Motor neuron (in vitro differentiated cells): ENCODE results near the gene RHNO1. TPM values are rescaled to one million over a fixed set of nuclear protein-coding genes. Genes with fewer than 3 reads are reported as not detected.

Source experiments
- ATAC-seq, 8 experiments: fragments of 200-7000 bp; cut with Tn5 transposase; replicated peaks in 6 of 8; 2 replicates each; pipeline ENCODE4 v1.8.0; 2021; ENCODE audit warnings: mild to moderate bottlenecking in 8 of 8, moderate library complexity in 8 of 8
- H3K27ac ChIP-seq, 2 donors: fragments of 250-450 bp; sonication (Bioruptor Pico); 2 replicates each; pipeline ENCODE4 v1.9.0; 2021; ENCODE audit warnings: antibody characterized with exemption in 2 of 2, mild to moderate bottlenecking in 2 of 2, moderate library complexity in 1 of 2
- H3K4me1 ChIP-seq, 2 donors: fragments of 250-450 bp; sonication (Bioruptor Pico); replicated peaks in 1 of 2; 2 replicates each; pipeline ENCODE4 v1.6.1; 2021; ENCODE audit warnings: antibody characterized with exemption in 2 of 2, mild to moderate bottlenecking in 2 of 2, moderate library complexity in 1 of 2
- H3K4me3 ChIP-seq, 5 donors: fragments of 250-450 bp; sonication (Bioruptor Pico); 2 replicates each; pipeline ENCODE4 v1.9.0; 2021; ENCODE audit warnings: antibody characterized with exemption in 5 of 5, mild to moderate bottlenecking in 5 of 5, moderate library complexity in 4 of 5
- WGBS, 10 experiments: fragments of 450-650 bp; shearing (Covaris generic); methylation state at CpG; one replicate each; pipeline ENCODE4 v1.0.0; 2022; 5-methylcytosine and 5-hydroxymethylcytosine counted together
- in situ Hi-C, 9 experiments: fragments of 400-800 bp; cut with MboI; loops; one replicate each; pipeline ENCODE4 v1.15.0; 2021; ENCODE audit warnings: low sequenced_read_pairs in 9 of 9, low pct_unique_long_range_greater_than_20kb in 2 of 9; ENCODE audit not compliant: unreplicated experiment in 9 of 9
- total RNA-seq, 8 experiments: library from RNA; unstranded; fragments of 300-600 nt; gene quantifications; 2 replicates each; pipeline versions ENCODE4 v1.2.3 to v1.2.4, GENCODE V29; 2022

RHNO1 gene
- 10 to 100 TPM in 7 of 8 experiments, 1 to 10 TPM in 1; 9.8 to 37.6 (median 28.9) TPM for total RNA-seq

GRCh38 chr12:2877047-2877952 lies at the start of gene RHNO1, which contains the start of gene FOXM1:
TSS of gene RHNO1 (plus strand) at chr12:2877223. CDS start at chr12:2885367, 8,144 bp downstream.
TSS of gene FOXM1 (minus strand) at chr12:2877174. CDS start at chr12:2874478, 2,696 bp downstream.
- in situ Hi-C loops: no loop called here
- ATAC-seq: peak; percentile 90 to 93 (median 92)
- H3K4me3 ChIP-seq: peak within 1 kb of the TSS; percentile 89 to 99 (median 96)
- peak within 1 kb of the TSS; percentile 86 to 88 for H3K27ac ChIP-seq
- WGBS, 10 experiments: 0 to 40% (median 1%) methylated on average over 1 to 22 of the region's 70 CpGs
- H3K4me1 ChIP-seq: peaks cover 10% of the 10 kb centered on the region in 2 donors

GRCh38 chr12:2829275-2829674 lies 47.7 kb upstream of the RHNO1 start:
- ATAC-seq: no peak
- in situ Hi-C loops: loop anchor here in 1 of 9 experiments (25.0 kb wide), 1 partner anchor 208 kb away; no protein-coding TSS in a partner anchor
- no peak overlapping the region for H3K4me3 ChIP-seq
- H3K4me1 ChIP-seq: peaks cover 10 to 17% of the 10 kb centered on the region in 2 donors
- no peak overlapping the region for H3K27ac ChIP-seq
- WGBS, 10 experiments: 88 to 100% (median 97%) methylated on average over 1 to 6 of the region's 6 CpGs

- peaks cover 12 to 16% of the 10 kb centered on the region in 2 donors for H3K4me1 ChIP-seq
- 50 to 100% (median 70%) methylated on average over 1 to 4 of the region's 6 CpGs; no CpG with 5 or more reads in 3 of the 10 experiments for WGBS, 10 experiments
- H3K27ac ChIP-seq: no peak overlapping the region
- no peak overlapping the region for H3K4me3 ChIP-seq
- in situ Hi-C loops: loop anchor here in 1 of 9 experiments (25.0 kb wide), 1 partner anchor 205 kb away; no protein-coding TSS in a partner anchor
- no peak for ATAC-seq
Measured at GRCh38 chr12:2832550-2833127, 44.4 kb upstream of the RHNO1 start.

GRCh38 chr12:2833327-2833726 lies 43.7 kb upstream of the RHNO1 start:
- Histone ChIP-seq H3K4me1 (peaks cover 12 to 16% of the 10 kb centered on the region in 2 donors), H3K4me3 (no peak overlapping the region), H3K27ac (no peak overlapping the region)
- 34 to 81% (median 70%) methylated on average over 1 to 3 of the region's 5 CpGs; no CpG with 5 or more reads in 5 of the 10 experiments for WGBS, 10 experiments
- no peak for ATAC-seq
- in situ Hi-C loops: loop anchor here in 1 of 9 experiments (25.0 kb wide), 1 partner anchor 204 kb away; no protein-coding TSS in a partner anchor

GRCh38 chr12:2833810-2834209 lies 43.2 kb upstream of the RHNO1 start:
- in situ Hi-C loops: loop anchor here in 1 of 9 experiments (25.0 kb wide), 1 partner anchor 203 kb away; no protein-coding TSS in a partner anchor
- peaks cover 12 to 16% of the 10 kb centered on the region in 2 donors for H3K4me1 ChIP-seq
- ATAC-seq: no peak
- no peak overlapping the region for H3K4me3 ChIP-seq
- no peak overlapping the region for H3K27ac ChIP-seq
- 73 to 100% (median 85%) methylated on average over 2 to 5 of the region's 9 CpGs; no CpG with 5 or more reads in 4 of the 10 experiments for WGBS, 10 experiments

GRCh38 chr12:2834581-2835491 lies 42.2 kb upstream of the RHNO1 start, which contains the start of gene NRIP2:
TSS of gene NRIP2 (minus strand) at chr12:2835035. CDS start at chr12:2834983, 52 bp downstream.
- Histone ChIP-seq H3K4me3 (no peak within 1 kb of the TSS), H3K4me1 (peaks cover 12 to 16% of the 10 kb centered on the region in 2 donors), H3K27ac (peak within 1 kb of the TSS in 1 of 2 donors; percentile 36)
- WGBS, 10 experiments: 0 to 70% (median 23%) methylated on average over 1 to 12 of the region's 32 CpGs; no CpG with 5 or more reads in 2 of the 10 experiments
- in situ Hi-C loops: loop anchor here in 1 of 9 experiments (25.0 kb wide), 1 partner anchor 202 kb away; no protein-coding TSS in a partner anchor
- peak; percentile 73 to 98 (median 97) for ATAC-seq

- in situ Hi-C loops: loop anchor here in 1 of 9 experiments (25.0 kb wide), 1 partner anchor 201 kb away; no protein-coding TSS in a partner anchor
- WGBS, 10 experiments: 14 to 90% (median 69%) methylated on average over 1 to 4 of the region's 4 CpGs; no CpG with 5 or more reads in 1 of the 10 experiments
- no peak overlapping the region for H3K4me3 ChIP-seq
- H3K4me1 ChIP-seq: peaks cover 12 to 16% of the 10 kb centered on the region in 2 donors
- no peak for ATAC-seq
- no peak overlapping the region for H3K27ac ChIP-seq
Measured at GRCh38 chr12:2835691-2836403, 41.2 kb upstream of the RHNO1 start.

- in situ Hi-C loops: loop anchor here in 1 of 9 experiments (25.0 kb wide), 1 partner anchor 201 kb away; no protein-coding TSS in a partner anchor
Measured at GRCh38 chr12:2836574-2836973, 40.4 kb upstream of the RHNO1 start.

GRCh38 chr12:2841056-2841650 lies 35.9 kb upstream of the RHNO1 start:
- H3K4me1 ChIP-seq: peaks cover 4 to 7% of the 10 kb centered on the region in 2 donors
- no peak overlapping the region for H3K27ac ChIP-seq
- WGBS, 10 experiments: 59 to 100% (median 78%) methylated on average over 1 to 6 of the region's 9 CpGs; no CpG with 5 or more reads in 3 of the 10 experiments
- in situ Hi-C loops: loop anchor here in 1 of 9 experiments (25.0 kb wide), 1 partner anchor 196 kb away; no protein-coding TSS in a partner anchor
- ATAC-seq: no peak
- no peak overlapping the region for H3K4me3 ChIP-seq

More at GRCh38 chr12:2836574-2836973, 40.4 kb upstream of the RHNO1 start:
- ATAC-seq: no peak
- Histone ChIP-seq H3K27ac (no peak overlapping the region), H3K4me3 (no peak overlapping the region), H3K4me1 (peaks cover 12 to 16% of the 10 kb centered on the region in 2 donors)
- WGBS, 10 experiments: 69 to 100% (median 91%) methylated on average over 1 to 7 of the region's 8 CpGs; no CpG with 5 or more reads in 3 of the 10 experiments

- 63 to 100% (median 91%) methylated on average over 1 to 5 of the region's 5 CpGs; no CpG with 5 or more reads in 1 of the 10 experiments for WGBS, 10 experiments
- Histone ChIP-seq H3K4me1 (peaks cover 4 to 7% of the 10 kb centered on the region in 2 donors), H3K4me3 (no peak overlapping the region), H3K27ac (no peak overlapping the region)
- in situ Hi-C loops: loop anchor here in 1 of 9 experiments (25.0 kb wide), 1 partner anchor 194 kb away; no protein-coding TSS in a partner anchor
- no peak for ATAC-seq
Measured at GRCh38 chr12:2842948-2843347, 34.1 kb upstream of the RHNO1 start.

GRCh38 chr12:2844786-2845185 lies 32.2 kb upstream of the RHNO1 start:
- Histone ChIP-seq H3K27ac (no peak overlapping the region), H3K4me3 (no peak overlapping the region), H3K4me1 (peaks cover 6 to 7% of the 10 kb centered on the region in 2 donors)
- no peak for ATAC-seq
- in situ Hi-C loops: loop anchor here in 1 of 9 experiments (25.0 kb wide), 1 partner anchor 193 kb away; no protein-coding TSS in a partner anchor
- WGBS, 10 experiments: 60 to 100% (median 84%) methylated on average over 1 to 7 of the region's 9 CpGs; no CpG with 5 or more reads in 2 of the 10 experiments
